NCI-H1930 (cell line): ENCODE measurements around the gene GDF10.

Experiments used
- DNase-seq, 2 experiments: peaks; one replicate each; lab custom pipeline; 2025; lab: John Stamatoyannopoulos, UW

The GDF10 gene

DNA sequence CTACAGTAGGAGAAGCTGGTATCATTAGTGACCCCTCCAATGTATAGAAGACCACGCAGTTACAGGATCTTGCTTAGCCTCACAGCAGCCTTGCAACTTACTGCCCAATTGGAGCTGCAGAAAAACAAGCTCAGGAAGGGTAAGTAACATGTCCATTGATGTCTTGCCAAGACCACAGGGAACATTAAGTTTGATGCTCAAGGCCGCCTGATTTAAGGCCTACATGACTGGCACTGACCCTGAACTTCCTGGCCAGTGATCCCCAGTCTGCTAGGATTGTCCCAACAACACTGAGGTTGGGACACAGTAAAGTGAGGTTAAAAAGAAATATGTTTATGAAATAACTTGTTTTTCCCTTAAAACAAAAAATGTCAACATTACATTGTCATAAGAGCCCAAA is 15.4 kb downstream of the GDF10 start:
- no peak for DNase-seq

GRCh38 chr10:47316131-47316530 is 16.1 kb downstream of the GDF10 start:
- no peak for DNase-seq

DNA sequence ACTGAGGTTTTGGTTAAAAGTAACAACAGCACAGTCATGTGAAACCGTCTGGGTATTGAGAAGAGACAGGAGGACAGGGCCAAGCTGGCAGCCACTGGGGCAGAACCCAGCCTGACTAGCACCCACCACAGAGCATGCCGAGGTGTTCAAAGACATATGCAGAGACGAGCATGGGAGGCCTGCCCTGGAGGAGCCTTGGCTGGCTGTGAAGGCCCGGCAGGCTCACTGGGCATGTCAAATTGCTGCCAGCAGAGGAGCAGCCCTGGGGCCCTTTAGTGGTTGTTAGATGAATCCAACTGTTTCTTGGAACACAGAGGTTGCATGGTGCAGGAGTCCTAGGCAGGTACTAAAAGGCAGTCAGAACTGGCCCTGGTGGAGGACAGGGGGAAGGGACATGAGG is 17.3 kb downstream of the GDF10 start:
- DNase-seq: no peak

- DNase-seq: no peak
Observed at GRCh38 chr10:47318706-47319105, 18.7 kb downstream of the GDF10 start.

DNA sequence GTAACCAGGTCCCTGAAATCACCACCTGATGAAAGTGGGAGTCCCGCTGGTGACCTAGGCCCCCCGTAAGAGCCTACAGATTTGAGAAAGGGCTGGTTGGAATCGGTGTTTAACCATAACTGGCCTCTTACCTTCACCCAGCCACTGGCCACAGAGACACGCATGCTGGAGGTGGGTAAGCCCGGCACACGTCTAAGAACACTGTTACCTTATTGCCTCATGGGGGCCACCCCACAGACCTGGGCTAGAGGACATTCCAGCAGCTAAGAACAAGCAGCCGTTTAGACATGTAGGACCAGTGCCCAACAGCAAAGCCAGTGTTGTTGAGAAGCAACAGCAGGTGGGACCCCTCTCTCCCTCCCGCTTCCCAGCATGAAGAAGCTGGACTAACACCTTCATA is 19.8 kb downstream of the GDF10 start:
- no peak for DNase-seq

GRCh38 chr10:47320812-47321211 is 20.8 kb downstream of the GDF10 start:
- DNase-seq: no peak

- no peak for DNase-seq
Observed at GRCh38 chr10:47321521-47322195, 21.7 kb downstream of the GDF10 start.

DNA sequence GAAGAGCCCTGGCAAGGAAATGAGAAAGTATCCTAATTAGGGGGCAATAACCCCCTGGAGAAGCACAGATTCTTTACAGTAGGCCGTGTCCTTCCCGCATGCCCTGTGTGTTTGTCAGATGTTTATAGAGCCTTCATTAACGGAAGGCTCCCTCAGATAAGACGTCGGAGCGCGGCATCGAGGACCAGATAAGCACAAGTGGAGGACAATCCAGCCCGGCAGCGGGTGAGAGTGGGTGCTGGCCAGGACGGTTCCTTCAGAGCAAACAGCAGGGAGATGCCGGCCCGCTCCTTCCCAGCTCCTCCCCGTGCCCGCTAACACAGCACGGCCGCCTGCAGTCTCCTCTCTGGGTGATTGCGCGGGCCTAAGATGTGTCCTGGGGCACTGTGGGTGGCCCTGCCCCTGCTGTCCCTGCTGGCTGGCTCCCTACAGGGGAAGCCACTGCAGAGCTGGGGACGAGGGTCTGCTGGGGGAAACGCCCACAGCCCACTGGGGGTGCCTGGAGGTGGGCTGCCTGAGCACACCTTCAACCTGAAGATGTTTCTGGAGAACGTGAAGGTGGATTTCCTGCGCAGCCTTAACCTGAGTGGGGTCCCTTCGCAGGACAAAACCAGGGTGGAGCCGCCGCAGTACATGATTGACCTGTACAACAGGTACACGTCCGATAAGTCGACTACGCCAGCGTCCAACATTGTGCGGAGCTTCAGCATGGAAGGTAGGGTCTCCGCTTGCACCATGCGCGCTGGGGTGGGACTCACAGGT is 22.5 kb downstream of the GDF10 start, which contains the start of gene GDF2:
GDF2 (plus strand) TSS at position 155 of the 762 bp plus-strand sequence; CDS start at position 370, 215 bp downstream.
- DNase-seq: no peak

DNA sequence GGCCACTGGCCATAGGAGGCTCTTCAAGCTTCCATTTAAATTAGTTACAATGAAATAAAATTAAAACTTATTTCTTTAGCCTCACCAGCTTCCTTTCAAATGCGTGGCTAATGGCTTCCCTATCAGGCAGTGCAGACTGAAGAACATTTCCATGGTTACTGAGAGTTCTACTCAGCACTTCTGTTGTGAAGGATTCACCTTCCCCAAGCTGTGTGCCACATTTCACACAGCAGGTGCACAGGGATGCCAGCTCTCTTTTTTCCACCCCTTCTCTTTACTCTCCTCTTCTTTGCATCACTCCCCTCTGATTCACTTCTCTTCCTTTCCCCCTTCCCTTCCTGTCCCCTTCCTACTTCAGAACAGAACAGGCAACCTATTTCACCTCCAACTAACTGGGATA is 23.1 kb downstream of the GDF10 start:
- DNase-seq: no peak

DNA sequence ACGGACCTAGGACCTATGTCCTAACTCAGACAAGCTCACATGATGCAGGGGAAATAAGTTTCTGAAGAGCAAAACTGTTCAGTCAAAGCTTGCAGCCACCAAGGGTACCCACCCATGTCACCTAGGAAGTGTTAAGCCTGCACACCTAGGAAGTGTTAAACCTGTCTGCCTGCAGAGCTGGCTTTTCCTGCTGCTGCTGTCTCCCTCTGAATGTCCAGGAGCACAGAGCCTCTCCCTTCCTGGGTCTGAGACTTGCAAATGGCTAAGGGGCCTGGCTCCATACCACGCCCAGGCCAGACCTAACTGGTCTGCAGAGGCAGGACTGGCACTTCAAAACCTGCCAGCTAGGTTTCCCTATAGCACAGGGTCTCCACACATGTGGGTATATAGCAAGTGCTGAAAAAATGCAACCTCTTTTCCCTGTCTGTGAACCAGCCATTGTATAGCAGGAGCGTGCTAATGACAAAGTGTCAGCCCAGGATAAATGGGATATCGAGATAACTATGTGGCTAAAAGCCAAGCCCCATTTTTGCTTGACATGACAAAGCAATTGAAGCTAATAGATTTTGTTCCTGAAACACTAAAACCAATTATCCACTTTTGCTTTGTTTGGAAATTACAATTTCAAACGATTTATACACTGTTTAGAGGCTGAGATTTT is 23.8 kb downstream of the GDF10 start:
- DNase-seq: no peak

DNA sequence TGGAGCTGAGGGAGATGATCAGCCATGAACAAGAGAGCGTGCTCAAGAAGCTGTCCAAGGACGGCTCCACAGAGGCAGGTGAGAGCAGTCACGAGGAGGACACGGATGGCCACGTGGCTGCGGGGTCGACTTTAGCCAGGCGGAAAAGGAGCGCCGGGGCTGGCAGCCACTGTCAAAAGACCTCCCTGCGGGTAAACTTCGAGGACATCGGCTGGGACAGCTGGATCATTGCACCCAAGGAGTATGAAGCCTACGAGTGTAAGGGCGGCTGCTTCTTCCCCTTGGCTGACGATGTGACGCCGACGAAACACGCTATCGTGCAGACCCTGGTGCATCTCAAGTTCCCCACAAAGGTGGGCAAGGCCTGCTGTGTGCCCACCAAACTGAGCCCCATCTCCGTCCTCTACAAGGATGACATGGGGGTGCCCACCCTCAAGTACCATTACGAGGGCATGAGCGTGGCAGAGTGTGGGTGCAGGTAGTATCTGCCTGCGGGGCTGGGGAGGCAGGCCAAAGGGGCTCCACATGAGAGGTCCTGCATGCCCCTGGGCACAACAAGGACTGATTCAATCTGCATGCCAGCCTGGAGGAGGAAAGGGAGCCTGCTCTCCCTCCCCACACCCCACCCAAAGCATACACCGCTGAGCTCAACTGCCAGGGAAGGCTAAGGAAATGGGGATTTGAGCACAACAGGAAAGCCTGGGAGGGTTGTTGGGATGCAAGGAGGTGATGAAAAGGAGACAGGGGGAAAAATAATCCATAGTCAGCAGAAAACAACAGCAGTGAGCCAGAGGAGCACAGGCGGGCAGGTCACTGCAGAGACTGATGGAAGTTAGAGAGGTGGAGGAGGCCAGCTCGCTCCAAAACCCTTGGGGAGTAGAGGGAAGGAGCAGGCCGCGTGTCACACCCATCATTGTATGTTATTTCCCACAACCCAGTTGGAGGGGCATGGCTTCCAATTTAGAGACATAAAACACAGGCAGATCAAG is 25.6 kb downstream of the GDF10 start:
- DNase-seq: no peak

DNA sequence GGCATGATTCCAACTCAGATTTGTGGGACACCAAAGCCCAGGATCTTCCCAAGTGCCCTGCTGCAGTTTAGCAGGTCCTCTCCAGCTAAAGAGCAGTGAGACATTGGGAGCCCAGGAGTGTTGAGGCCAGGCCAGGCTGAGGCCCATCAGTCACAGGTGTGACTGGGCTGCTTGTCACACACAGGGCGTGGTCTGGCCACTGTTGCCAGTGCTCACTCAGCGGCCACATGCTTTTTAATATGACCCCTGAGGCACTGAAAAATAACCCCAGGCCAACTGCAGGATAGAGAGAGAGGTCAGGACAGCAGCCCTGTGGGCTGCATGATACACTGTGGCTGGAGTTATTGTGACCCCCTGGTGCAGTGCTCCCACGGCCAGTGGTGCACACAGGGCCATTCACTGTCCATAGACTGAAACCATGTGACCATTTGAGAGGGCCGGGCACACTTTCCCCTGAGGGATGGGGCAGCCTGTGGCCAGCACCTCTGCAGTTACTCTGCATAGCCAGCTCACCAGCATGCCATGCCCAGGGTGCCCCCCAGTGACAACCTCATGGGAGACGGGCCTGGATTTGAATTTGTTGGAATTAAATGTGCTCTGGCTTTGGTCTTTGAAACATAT is 26.4 kb downstream of the GDF10 start:
- DNase-seq: no peak

DNA sequence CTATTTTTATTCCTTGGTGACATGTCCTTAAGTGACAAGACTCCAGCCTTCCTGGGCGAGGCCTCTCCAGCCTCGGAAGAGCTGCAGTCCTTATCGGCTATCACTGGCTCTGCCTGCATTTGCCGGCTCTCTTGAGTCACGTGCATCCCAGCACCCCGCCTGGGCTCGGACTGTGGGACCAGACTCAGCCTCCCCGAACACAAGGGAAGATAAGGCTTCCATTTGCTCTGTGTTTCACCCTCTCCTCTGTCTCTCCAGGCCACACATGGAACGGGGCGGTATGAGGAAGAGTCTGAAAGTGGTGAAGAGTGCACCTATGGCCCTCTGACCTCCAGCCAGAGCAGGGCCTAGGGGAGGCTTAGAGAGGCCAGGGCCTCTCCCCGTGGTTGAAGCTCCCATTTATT is 26.9 kb downstream of the GDF10 start:
- no peak for DNase-seq

DNA sequence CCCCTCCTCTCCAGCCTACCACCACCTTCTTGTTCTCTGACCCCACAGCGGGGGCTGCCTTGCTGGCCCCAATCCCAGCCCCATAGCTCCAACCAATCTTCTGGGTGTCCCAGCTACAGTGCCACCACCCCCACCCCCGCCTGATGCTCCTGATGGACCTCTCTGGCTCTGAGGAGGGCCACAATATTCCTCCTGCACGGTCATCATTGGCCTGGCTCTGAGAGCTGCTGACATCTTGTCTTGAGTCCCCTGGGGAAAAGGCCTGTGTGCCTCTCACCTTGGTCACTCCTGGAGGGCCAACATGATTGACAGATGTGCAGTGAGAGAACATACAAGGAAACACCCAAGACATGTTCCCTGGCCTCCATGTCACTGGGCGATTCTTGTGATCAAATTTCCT is 29.9 kb downstream of the GDF10 start:
- no peak for DNase-seq

- DNase-seq: no peak
Observed at GRCh38 chr10:47330366-47330765, 30.4 kb downstream of the GDF10 start.

- DNase-seq: no peak
Observed at GRCh38 chr10:47330804-47331203, 30.8 kb downstream of the GDF10 start.

GRCh38 chr10:47331491-47331890 is 31.5 kb downstream of the GDF10 start:
- no peak for DNase-seq

GRCh38 chr10:47331954-47332353 is 32.0 kb downstream of the GDF10 start:
- DNase-seq: no peak

DNA sequence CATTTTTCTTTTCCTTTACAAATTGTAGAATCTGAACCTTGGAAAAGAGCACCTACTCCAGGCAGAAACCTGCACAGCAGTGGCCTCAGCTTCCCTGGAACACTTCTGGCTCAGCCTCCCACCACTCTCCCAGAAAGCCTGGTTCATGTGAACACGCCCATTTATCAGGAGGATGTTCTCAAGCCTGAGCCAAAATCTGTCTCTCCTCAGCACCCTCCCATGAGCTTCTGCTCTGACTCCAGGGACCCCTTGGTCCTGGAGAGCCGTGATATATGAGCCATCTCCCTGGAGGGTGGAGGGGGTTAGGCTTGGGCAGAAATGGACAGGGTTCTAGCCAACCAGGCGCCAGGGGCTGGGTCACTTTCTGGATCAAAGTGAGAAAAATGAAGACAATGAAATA is 32.4 kb downstream of the GDF10 start:
- DNase-seq: no peak

GRCh38 chr10:47332946-47333345 is 32.9 kb downstream of the GDF10 start:
- DNase-seq: no peak

DNA sequence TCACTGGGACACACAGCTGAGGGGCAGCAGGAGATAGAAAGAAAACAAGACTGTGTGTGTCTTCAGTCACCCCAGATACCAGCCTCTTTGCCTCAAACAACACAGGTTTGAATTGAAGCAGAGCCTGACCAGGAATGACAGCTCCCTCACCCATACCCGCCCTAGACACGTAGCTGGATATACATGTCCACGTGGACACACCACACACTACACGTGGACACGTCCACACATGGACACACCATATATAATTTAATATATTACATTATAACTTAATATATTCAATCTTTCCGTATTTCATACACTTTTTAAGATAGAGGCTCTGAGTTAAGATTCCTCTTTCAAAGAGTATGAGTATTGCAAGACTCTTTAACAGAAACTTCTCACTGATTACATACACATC is 33.5 kb downstream of the GDF10 start:
- no peak for DNase-seq
